ENCODE results near the gene RAB17.

RAB17 gene

GRCh38 chr2:237534380-237534779 is 56.2 kb downstream of the RAB17 start:
- DNase-seq, result no peak

GRCh38 chr2:237533668-237534161 is 56.8 kb downstream of the RAB17 start:
- DNase-seq, result no peak

GRCh38 chr2:237532160-237532559 is 58.4 kb downstream of the RAB17 start:
- DNase-seq, result no peak

- no peak for DNase-seq
Measured at GRCh38 chr2:237530472-237531433, 59.8 kb downstream of the RAB17 start.

GRCh38 chr2:237529452-237530402 is 60.8 kb downstream of the RAB17 start:
- no peak for DNase-seq

GRCh38 chr2:237527766-237528165 is 62.8 kb downstream of the RAB17 start:
- DNase-seq, result no peak

- no peak for DNase-seq
Measured at GRCh38 chr2:237527233-237527632, 63.3 kb downstream of the RAB17 start.

- DNase-seq, result no peak
Measured at GRCh38 chr2:237525559-237526157, 64.9 kb downstream of the RAB17 start.

- DNase-seq, result no peak
Measured at GRCh38 chr2:237524631-237525030, 65.9 kb downstream of the RAB17 start.
